ENCODE measurements around the gene MST1. TPM values are rescaled to one million over a fixed set of nuclear protein-coding genes. Genes with fewer than 3 reads are reported as not detected.
A peak's percentile ranks its signal among the peaks of the same experiment; 100 is the strongest.

Gene MST1
- total and polyA plus RNA-seq, 2 donors: 7.0 to 90.3 TPM

GRCh38 chr3:49725906-49726681 lies 36.8 kb upstream of the MST1 start:
- Histone ChIP-seq H3K27ac (ENCODE audit: low read depth in 1 of 2, low read length in 1 of 2) (no peak overlapping the region), H3K36me3 (ENCODE audit: control insufficient read depth in 2 of 2, insufficient read depth in 2 of 2, low read length in 1 of 2) (peaks cover 49 to 67% of the 10 kb centered on the region in 2 donors), H3K27me3 (ENCODE audit: control insufficient read depth in 2 of 2, insufficient read depth in 1 of 2, low read length in 1 of 2) (no peaks in the 10 kb centered on the region), H3K9me3 (ENCODE audit: control insufficient read depth in 2 of 2, insufficient read depth in 1 of 2, low read length in 1 of 2) (no peaks in the 10 kb centered on the region), H3K4me1 (ENCODE audit: control insufficient read depth in 2 of 2, insufficient read depth in 2 of 2, low read length in 2 of 2) (peaks cover 11 to 23% of the 10 kb centered on the region in 2 donors), H3K4me3 (ENCODE audit: low read length in 2 of 2) (no peak overlapping the region)
- WGBS: 98% methylated on average over 11 of the region's 11 CpGs
- DNase-seq (ENCODE audit: low read depth in 6 of 9, low spot score in 9 of 9): no peak

DNA sequence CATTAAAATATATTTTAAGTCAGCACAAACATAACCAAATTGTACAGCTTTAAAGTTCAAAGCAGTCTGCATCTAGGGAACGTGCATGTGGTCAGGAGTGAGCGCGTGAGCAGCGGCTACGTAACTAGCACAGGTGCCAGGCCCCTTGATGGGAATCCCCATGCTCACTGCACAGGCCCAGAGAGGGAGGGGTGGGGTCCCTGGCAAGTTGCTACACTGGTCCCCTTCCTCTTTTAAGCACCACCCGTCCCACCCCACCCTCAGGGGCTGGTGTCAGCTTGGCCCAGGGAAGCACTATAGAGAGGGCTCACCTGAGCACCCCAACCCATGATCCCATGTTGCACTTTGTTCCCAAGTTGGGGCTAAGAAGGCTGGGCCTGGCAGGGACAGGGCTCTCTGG lies 35.3 kb upstream of the MST1 start:
- Histone ChIP-seq H3K36me3 (ENCODE audit: control insufficient read depth in 2 of 2, insufficient read depth in 2 of 2, low read length in 1 of 2) (peaks cover 47 to 62% of the 10 kb centered on the region in 2 donors), H3K27me3 (ENCODE audit: control insufficient read depth in 2 of 2, insufficient read depth in 1 of 2, low read length in 1 of 2) (no peaks in the 10 kb centered on the region), H3K9me3 (ENCODE audit: control insufficient read depth in 2 of 2, insufficient read depth in 1 of 2, low read length in 1 of 2) (no peaks in the 10 kb centered on the region), H3K4me1 (ENCODE audit: control insufficient read depth in 2 of 2, insufficient read depth in 2 of 2, low read length in 2 of 2) (peaks cover 11 to 28% of the 10 kb centered on the region in 2 donors), H3K27ac (ENCODE audit: low read depth in 1 of 2, low read length in 1 of 2) (peak overlapping the region in 1 of 2 donors; percentile 83), H3K4me3 (ENCODE audit: low read length in 2 of 2) (peak overlapping the region; percentile 88 to 97)
- WGBS: 20% methylated on average over 6 of the region's 6 CpGs
- DNase-seq (ENCODE audit: low read depth in 6 of 9, low spot score in 9 of 9): peak in 1 of 9 donors; percentile 39

GRCh38 chr3:49723628-49724551 lies 34.6 kb upstream of the MST1 start, which contains the start of gene GMPPB:
Gene GMPPB (minus strand): TSS chr3:49723951. CDS start chr3:49723726, 225 bp downstream.
- peaks cover 47 to 62% of the 10 kb centered on the region in 2 donors for H3K36me3 ChIP-seq (ENCODE audit: control insufficient read depth in 2 of 2, insufficient read depth in 2 of 2, low read length in 1 of 2)
- peak within 1 kb of the TSS; percentile 93 to 99 for H3K27ac ChIP-seq (ENCODE audit: low read depth in 1 of 2, low read length in 1 of 2)
- no peaks in the 10 kb centered on the region for H3K27me3 ChIP-seq (ENCODE audit: control insufficient read depth in 2 of 2, insufficient read depth in 1 of 2, low read length in 1 of 2)
- peak in 8 of 9 donors; percentile 71 to 93 (median 84) for DNase-seq (ENCODE audit: low read depth in 6 of 9, low spot score in 9 of 9)
- H3K9me3 ChIP-seq (ENCODE audit: control insufficient read depth in 2 of 2, insufficient read depth in 1 of 2, low read length in 1 of 2): no peaks in the 10 kb centered on the region
- under 1% methylated on average over 102 of the region's 102 CpGs for WGBS
- peaks cover 11 to 32% of the 10 kb centered on the region in 2 donors for H3K4me1 ChIP-seq (ENCODE audit: control insufficient read depth in 2 of 2, insufficient read depth in 2 of 2, low read length in 2 of 2)
- H3K4me3 ChIP-seq (ENCODE audit: low read length in 2 of 2): peak within 1 kb of the TSS; percentile 88 to 97

DNA sequence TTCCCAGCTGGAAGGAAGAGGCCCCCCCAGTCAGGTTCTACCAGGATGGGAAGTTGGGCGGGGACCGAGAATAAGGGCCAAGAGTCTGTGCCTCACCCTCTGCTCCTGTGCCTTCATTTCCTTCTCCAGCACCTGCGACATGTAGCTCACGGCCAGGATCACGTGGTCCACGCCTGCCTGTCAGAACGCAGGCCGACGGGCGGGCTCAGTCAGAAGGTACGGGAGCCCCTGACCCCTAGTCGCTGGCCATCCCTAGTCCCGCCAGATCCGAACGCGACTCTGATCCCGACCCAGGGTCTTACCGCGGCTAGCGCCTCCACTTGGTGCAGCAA lies 34.0 kb upstream of the MST1 start:
- Histone ChIP-seq H3K4me3 (ENCODE audit: low read length in 2 of 2) (peak overlapping the region; percentile 88 to 97), H3K36me3 (ENCODE audit: control insufficient read depth in 2 of 2, insufficient read depth in 2 of 2, low read length in 1 of 2) (peaks cover 47 to 59% of the 10 kb centered on the region in 2 donors), H3K27ac (ENCODE audit: low read depth in 1 of 2, low read length in 1 of 2) (peak overlapping the region; percentile 93 to 99), H3K9me3 (ENCODE audit: control insufficient read depth in 2 of 2, insufficient read depth in 1 of 2, low read length in 1 of 2) (no peaks in the 10 kb centered on the region), H3K27me3 (ENCODE audit: control insufficient read depth in 2 of 2, insufficient read depth in 1 of 2, low read length in 1 of 2) (peaks cover 0 to 5% of the 10 kb centered on the region in 2 donors), H3K4me1 (ENCODE audit: control insufficient read depth in 2 of 2, insufficient read depth in 2 of 2, low read length in 2 of 2) (peaks cover 16 to 38% of the 10 kb centered on the region in 2 donors)
- DNase-seq (ENCODE audit: low read depth in 6 of 9, low spot score in 9 of 9): peak in 7 of 9 donors; percentile 46 to 81 (median 62)
- WGBS: under 1% methylated on average over 20 of the region's 20 CpGs

GRCh38 chr3:49722896-49723295 lies 33.6 kb upstream of the MST1 start:
- H3K9me3 ChIP-seq (ENCODE audit: control insufficient read depth in 2 of 2, insufficient read depth in 1 of 2, low read length in 1 of 2): no peaks in the 10 kb centered on the region
- WGBS: 86% methylated on average over 8 of the region's 8 CpGs
- no peak for DNase-seq (ENCODE audit: low read depth in 6 of 9, low spot score in 9 of 9)
- peaks cover 17 to 40% of the 10 kb centered on the region in 2 donors for H3K4me1 ChIP-seq (ENCODE audit: control insufficient read depth in 2 of 2, insufficient read depth in 2 of 2, low read length in 2 of 2)
- H3K27me3 ChIP-seq (ENCODE audit: control insufficient read depth in 2 of 2, insufficient read depth in 1 of 2, low read length in 1 of 2): peaks cover 0 to 6% of the 10 kb centered on the region in 2 donors
- H3K36me3 ChIP-seq (ENCODE audit: control insufficient read depth in 2 of 2, insufficient read depth in 2 of 2, low read length in 1 of 2): peaks cover 44 to 56% of the 10 kb centered on the region in 2 donors
- H3K27ac ChIP-seq (ENCODE audit: low read depth in 1 of 2, low read length in 1 of 2): peak overlapping the region; percentile 93 to 99
- H3K4me3 ChIP-seq (ENCODE audit: low read length in 2 of 2): peak overlapping the region; percentile 88 to 97

DNA sequence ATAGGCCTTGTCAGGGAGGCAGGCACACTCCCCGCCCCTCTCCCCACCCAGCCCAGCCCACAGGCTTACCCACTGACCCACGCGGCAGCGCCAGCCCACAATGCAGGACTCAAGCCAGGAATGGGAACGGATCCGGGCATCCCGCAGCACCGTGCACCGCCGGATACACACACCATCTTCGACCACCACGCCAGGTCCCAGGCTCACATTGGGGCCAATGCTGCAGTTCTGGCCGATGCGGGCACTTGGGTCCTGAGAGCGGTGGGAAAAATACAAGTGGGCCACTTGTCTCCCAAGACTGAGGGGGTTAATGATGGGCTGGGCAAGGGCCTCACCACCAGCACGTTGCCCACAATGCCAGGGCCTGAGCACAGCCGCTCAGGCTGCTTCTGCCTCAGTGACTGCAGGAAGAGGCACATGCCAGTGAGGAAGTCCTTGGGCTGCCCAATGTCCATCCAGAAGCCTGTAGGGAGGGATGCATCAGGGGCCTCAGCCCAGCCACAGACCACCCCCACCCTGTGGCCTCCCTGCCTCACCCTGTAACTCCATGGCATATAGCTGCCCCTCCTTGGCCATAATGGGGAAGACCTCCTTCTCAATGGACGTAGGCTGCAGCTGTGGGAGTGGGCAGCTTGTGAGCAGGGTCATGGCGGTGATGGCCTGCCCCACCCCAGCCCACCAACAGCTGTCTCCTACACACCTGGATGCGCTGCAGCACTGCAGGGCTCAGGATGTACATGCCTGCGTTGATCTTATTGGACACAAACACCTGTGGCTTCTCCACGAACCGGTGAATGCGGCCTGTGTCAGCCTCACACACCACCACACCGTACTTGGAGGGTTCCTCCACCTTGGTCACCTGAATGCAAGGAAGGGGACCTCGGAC lies 32.9 kb upstream of the MST1 start:
- H3K27ac ChIP-seq (ENCODE audit: low read depth in 1 of 2, low read length in 1 of 2): no peak overlapping the region
- H3K36me3 ChIP-seq (ENCODE audit: control insufficient read depth in 2 of 2, insufficient read depth in 2 of 2, low read length in 1 of 2): peaks cover 37 to 48% of the 10 kb centered on the region in 2 donors
- H3K9me3 ChIP-seq (ENCODE audit: control insufficient read depth in 2 of 2, insufficient read depth in 1 of 2, low read length in 1 of 2): no peaks in the 10 kb centered on the region
- H3K4me1 ChIP-seq (ENCODE audit: control insufficient read depth in 2 of 2, insufficient read depth in 2 of 2, low read length in 2 of 2): peaks cover 17 to 43% of the 10 kb centered on the region in 2 donors
- DNase-seq (ENCODE audit: low read depth in 6 of 9, low spot score in 9 of 9): no peak
- peaks cover 0 to 6% of the 10 kb centered on the region in 2 donors for H3K27me3 ChIP-seq (ENCODE audit: control insufficient read depth in 2 of 2, insufficient read depth in 1 of 2, low read length in 1 of 2)
- H3K4me3 ChIP-seq (ENCODE audit: low read length in 2 of 2): no peak overlapping the region
- WGBS: 97% methylated on average over 26 of the region's 26 CpGs

DNA sequence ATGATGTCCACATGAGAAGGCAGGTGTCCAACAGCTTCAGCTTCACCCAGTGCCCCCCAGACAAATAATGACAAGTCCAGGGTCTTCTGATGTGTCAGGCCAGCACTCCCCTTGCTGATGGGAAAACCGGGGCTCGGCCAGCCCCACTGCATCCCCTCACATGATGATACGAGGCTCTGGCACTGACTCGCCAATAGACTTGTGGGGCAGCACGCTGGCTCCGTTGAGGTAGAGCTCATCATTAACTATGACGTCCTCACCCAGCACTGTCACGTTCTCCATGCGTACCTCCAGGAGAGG lies 32.3 kb upstream of the MST1 start:
- H3K4me3 ChIP-seq (ENCODE audit: low read length in 2 of 2): no peak overlapping the region
- DNase-seq (ENCODE audit: low read depth in 6 of 9, low spot score in 9 of 9): no peak
- WGBS: 97% methylated on average over 9 of the region's 9 CpGs

GRCh38 chr3:49720855-49721595 lies 31.8 kb upstream of the MST1 start:
- peaks cover 30 to 44% of the 10 kb centered on the region in 2 donors for H3K36me3 ChIP-seq (ENCODE audit: control insufficient read depth in 2 of 2, insufficient read depth in 2 of 2, low read length in 1 of 2)
- no peak for DNase-seq (ENCODE audit: low read depth in 6 of 9, low spot score in 9 of 9)
- peaks cover 17 to 43% of the 10 kb centered on the region in 2 donors for H3K4me1 ChIP-seq (ENCODE audit: control insufficient read depth in 2 of 2, insufficient read depth in 2 of 2, low read length in 2 of 2)
- H3K9me3 ChIP-seq (ENCODE audit: control insufficient read depth in 2 of 2, insufficient read depth in 1 of 2, low read length in 1 of 2): no peaks in the 10 kb centered on the region
- WGBS: 95% methylated on average over 4 of the region's 4 CpGs
- no peak overlapping the region for H3K4me3 ChIP-seq (ENCODE audit: low read length in 2 of 2)
- H3K27ac ChIP-seq (ENCODE audit: low read depth in 1 of 2, low read length in 1 of 2): no peak overlapping the region
- H3K27me3 ChIP-seq (ENCODE audit: control insufficient read depth in 2 of 2, insufficient read depth in 1 of 2, low read length in 1 of 2): peaks cover 0 to 6% of the 10 kb centered on the region in 2 donors

More for the DNA sequence above, 32.3 kb upstream of the MST1 start:
- Histone ChIP-seq H3K4me1 (ENCODE audit: control insufficient read depth in 2 of 2, insufficient read depth in 2 of 2, low read length in 2 of 2) (peaks cover 17 to 43% of the 10 kb centered on the region in 2 donors), H3K27ac (ENCODE audit: low read depth in 1 of 2, low read length in 1 of 2) (no peak overlapping the region), H3K36me3 (ENCODE audit: control insufficient read depth in 2 of 2, insufficient read depth in 2 of 2, low read length in 1 of 2) (peaks cover 31 to 45% of the 10 kb centered on the region in 2 donors), H3K9me3 (ENCODE audit: control insufficient read depth in 2 of 2, insufficient read depth in 1 of 2, low read length in 1 of 2) (no peaks in the 10 kb centered on the region), H3K27me3 (ENCODE audit: control insufficient read depth in 2 of 2, insufficient read depth in 1 of 2, low read length in 1 of 2) (peaks cover 0 to 6% of the 10 kb centered on the region in 2 donors)
